ENCODE measurements around the gene AMH. TPM values are rescaled to one million over a fixed set of nuclear protein-coding genes. Genes with fewer than 3 reads are reported as not detected.

The AMH gene
- total RNA-seq, 5 donors from 2014 or later (not counting 1 experiment from before 2014, with no cell fraction given): 2.1 to 13.5 (median 5.3) TPM

DNA sequence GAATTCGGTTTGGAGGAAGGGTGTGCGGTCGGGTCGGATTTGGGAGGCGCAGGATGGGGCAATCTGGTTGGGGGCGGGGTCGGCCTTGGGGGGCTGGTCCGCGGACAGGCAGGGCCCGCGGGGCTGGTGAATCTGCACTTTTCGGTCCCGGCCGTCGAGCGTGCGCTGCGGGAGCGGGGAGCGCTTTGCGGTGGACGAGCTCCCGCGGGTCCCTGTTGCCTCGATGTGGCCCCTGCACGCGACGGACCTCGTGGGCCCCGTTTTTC lies 21.0 kb downstream of the AMH start:
- Mint-ChIP-seq H3K27ac (peak overlapping the region; percentile 88 to 91), H3K9me3 (no peaks in the 10 kb centered on the region), H3K4me1 (peaks cover 44 to 47% (median 47%) of the 10 kb centered on the region in 3 donors), H3K36me3 (peaks cover 12% of the 10 kb centered on the region), H3K27me3 (no peaks in the 10 kb centered on the region), H3K4me3 (peak overlapping the region; percentile 90 to 91 (median 90))
- Histone ChIP-seq H3K27ac (ENCODE audit: low read length) (peak overlapping the region; percentile 85), H3K36me3 (ENCODE audit: control insufficient read depth in 2 of 2, extremely low read depth in 1 of 2, insufficient read depth in 1 of 2, low read length in 1 of 2) (peaks cover 0 to 24% of the 10 kb centered on the region in 2 donors), H3K4me3 (ENCODE audit: control insufficient read depth in 1 of 2, extremely low read depth in 1 of 2, low read length in 1 of 2) (peak overlapping the region; percentile 96 to 99), H3K27me3 (replicated peaks in 1 of 2; ENCODE audit: control insufficient read depth in 2 of 2, extremely low read depth in 1 of 2, insufficient read depth in 2 of 2, low read length in 1 of 2) (no peaks in the 10 kb centered on the region), H3K9me3 (no peaks in the 10 kb centered on the region), H3K4me1 (ENCODE audit: control insufficient read depth in 1 of 2, extremely low read depth in 1 of 2, insufficient read depth in 2 of 2, low read length in 2 of 2) (peaks cover 6 to 50% of the 10 kb centered on the region in 2 experiments)
- ChIA-PET CTCF (no interaction called here), POLR2A (interaction anchor here in 1 of 2 donors (0.6 kb wide), 1 partner anchor 119 kb away, joined by 3 read pairs; the partner anchor contains the start of gene AP3D1)
- peak in 4 of 35 experiments; percentile 29 to 52 (median 38) for DNase-seq
- no peak for ATAC-seq (replicated peaks in 1 of 4)
- under 1% methylated on average over 27 of the region's 30 CpGs for WGBS (ENCODE audit: insufficient coverage)

DNA sequence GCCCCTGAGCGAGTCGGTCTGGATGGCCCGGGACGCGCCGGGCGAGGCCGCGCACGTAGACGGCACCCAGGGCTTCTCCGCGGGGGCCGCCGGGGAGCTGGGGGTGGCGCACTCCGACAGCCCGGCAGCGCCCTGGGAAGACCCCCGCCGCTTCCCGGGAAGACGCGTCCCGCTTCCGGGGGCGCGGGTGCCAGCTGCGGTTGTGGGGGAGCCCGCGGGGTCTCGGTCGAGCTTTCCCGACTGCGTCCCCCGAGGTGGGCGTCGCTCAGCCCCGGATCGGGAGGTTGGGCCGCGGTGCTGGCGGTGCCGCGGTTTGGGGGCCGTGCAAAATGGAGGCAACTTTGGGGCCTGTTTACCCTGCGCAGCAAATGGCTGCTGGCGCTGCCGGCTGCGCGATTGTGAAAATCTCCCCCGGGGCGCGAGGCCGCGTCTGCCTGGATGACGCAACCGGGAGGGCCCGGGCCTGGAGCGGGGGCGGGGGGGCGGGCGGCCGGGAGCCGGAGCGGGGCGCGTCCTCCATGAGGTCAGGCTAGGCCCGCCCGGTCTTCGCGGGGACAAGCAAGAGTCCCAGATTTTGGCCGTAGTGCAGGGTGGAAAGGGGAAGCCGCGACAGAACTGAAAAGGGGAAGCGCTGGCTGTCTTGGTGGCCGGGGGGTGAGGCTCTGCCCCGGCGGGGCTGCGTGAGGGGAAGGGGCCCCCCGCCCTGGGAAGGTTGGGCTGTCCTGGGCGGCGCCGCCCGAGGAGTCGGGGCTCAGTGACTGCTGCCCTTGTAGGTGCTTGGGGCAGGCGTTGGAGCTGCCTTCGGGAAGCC lies 21.5 kb downstream of the AMH start:
- CTCF ChIA-PET: no interaction called here
- H3K27me3 Mint-ChIP-seq: no peaks in the 10 kb centered on the region
- Histone ChIP-seq H3K9me3 (no peaks in the 10 kb centered on the region), H3K4me3 (ENCODE audit: control insufficient read depth in 1 of 2, extremely low read depth in 1 of 2, low read length in 1 of 2) (peak overlapping the region; percentile 96 to 99), H3K4me1 (ENCODE audit: control insufficient read depth in 1 of 2, extremely low read depth in 1 of 2, insufficient read depth in 2 of 2, low read length in 2 of 2) (peaks cover 6 to 55% of the 10 kb centered on the region in 2 experiments), H3K36me3 (ENCODE audit: control insufficient read depth in 2 of 2, extremely low read depth in 1 of 2, insufficient read depth in 1 of 2, low read length in 1 of 2) (peaks cover 0 to 24% of the 10 kb centered on the region in 2 donors), H3K27ac (ENCODE audit: low read length) (peak overlapping the region; percentile 85), H3K27me3 (replicated peaks in 1 of 2; ENCODE audit: control insufficient read depth in 2 of 2, extremely low read depth in 1 of 2, insufficient read depth in 2 of 2, low read length in 1 of 2) (no peaks in the 10 kb centered on the region)
- H3K27ac Mint-ChIP-seq: peak overlapping the region in 1 of 2 donors; percentile 88
- WGBS (ENCODE audit: insufficient coverage): under 1% methylated on average over 84 of the region's 88 CpGs
- peak overlapping the region; percentile 90 to 91 (median 90) for H3K4me3 Mint-ChIP-seq
- peaks cover 14% of the 10 kb centered on the region for H3K36me3 Mint-ChIP-seq
- no peaks in the 10 kb centered on the region for H3K9me3 Mint-ChIP-seq
- H3K4me1 Mint-ChIP-seq: peaks cover 46 to 50% (median 48%) of the 10 kb centered on the region in 3 donors
- peak; percentile 14 to 21 (median 17) for ATAC-seq (replicated peaks in 1 of 4)
- POLR2A ChIA-PET: interaction anchor here in 1 of 2 donors (0.6 kb wide), 1 partner anchor 119 kb away, joined by 3 read pairs; the partner anchor contains the start of gene AP3D1
- peak; percentile 33 to 84 (median 67) for DNase-seq

DNA sequence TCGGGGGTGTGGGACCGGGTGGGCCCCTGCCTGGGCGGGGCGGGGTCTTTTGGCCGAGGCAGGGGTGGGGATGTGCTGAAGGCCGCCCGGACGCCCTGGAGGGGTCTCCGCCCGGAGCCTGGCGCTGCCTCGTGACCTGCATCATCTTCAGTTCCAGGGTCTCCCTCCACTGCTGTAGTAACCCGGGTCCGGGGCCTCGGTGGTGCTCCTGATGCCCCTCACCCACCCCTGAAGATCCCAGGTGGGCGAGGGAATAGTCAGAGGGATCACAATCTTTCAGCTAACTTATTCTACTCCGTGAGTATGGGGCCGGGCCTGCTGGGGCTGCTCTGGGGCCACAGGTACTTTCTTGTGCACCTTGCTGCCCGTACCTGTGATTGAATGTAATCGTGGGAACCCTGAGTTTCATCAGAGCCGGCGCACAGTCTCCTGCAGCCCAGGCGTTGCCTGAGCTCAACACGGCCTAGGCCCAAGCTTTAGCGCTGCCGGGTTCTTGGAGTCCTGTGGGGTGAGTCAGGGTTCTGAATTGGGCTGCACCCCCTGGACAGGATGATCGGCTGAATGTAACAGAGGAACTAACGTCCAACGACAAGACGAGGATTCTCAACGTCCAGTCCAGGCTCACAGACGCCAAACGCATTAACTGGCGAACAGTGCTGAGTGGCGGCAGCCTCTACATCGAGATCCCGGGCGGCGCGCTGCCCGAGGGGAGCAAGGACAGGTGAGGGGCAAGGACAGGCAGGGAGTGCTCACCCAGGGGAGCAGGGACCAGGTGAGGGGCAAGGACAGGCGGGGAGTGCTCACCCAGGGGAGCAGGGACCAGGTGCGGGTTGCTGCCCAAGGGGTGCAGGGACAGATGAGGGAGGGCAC lies 22.3 kb downstream of the AMH start:
- H3K27ac Mint-ChIP-seq: peak overlapping the region; percentile 89 to 95
- 38% methylated on average over 26 of the region's 43 CpGs for WGBS (ENCODE audit: insufficient coverage)
- Histone ChIP-seq H3K9me3 (no peaks in the 10 kb centered on the region), H3K4me3 (ENCODE audit: control insufficient read depth in 1 of 2, extremely low read depth in 1 of 2, low read length in 1 of 2) (peak overlapping the region; percentile 96 to 99), H3K36me3 (ENCODE audit: control insufficient read depth in 2 of 2, extremely low read depth in 1 of 2, insufficient read depth in 1 of 2, low read length in 1 of 2) (peaks cover 0 to 26% of the 10 kb centered on the region in 2 donors), H3K27ac (ENCODE audit: low read length) (peak overlapping the region; percentile 85), H3K4me1 (ENCODE audit: control insufficient read depth in 1 of 2, extremely low read depth in 1 of 2, insufficient read depth in 2 of 2, low read length in 2 of 2) (peaks cover 6 to 53% of the 10 kb centered on the region in 2 experiments), H3K27me3 (replicated peaks in 1 of 2; ENCODE audit: control insufficient read depth in 2 of 2, extremely low read depth in 1 of 2, insufficient read depth in 2 of 2, low read length in 1 of 2) (no peaks in the 10 kb centered on the region)
- ATAC-seq (replicated peaks in 1 of 4) (no peak), DNase-seq (peak in 2 of 35 experiments; percentile 36 to 47)
- ChIA-PET CTCF (interaction anchor here (0.7 to 1.4 kb wide), 4 partner anchors 13 to 1012 kb away, joined by 3 to 7 read pairs (median 4); partner anchors contain the start of gene PLEKHJ1 (in 1 of the 2)), POLR2A (interaction anchor here (0.6 to 0.8 kb wide), 2 partner anchors 32 to 204 kb away, joined by 3 to 6 read pairs; partner anchors contain the start of gene GADD45B (in 1 of the 2))
- peaks cover 42 to 46% (median 44%) of the 10 kb centered on the region in 3 donors for H3K4me1 Mint-ChIP-seq
- H3K9me3 Mint-ChIP-seq: no peaks in the 10 kb centered on the region
- peaks cover 14% of the 10 kb centered on the region for H3K36me3 Mint-ChIP-seq
- H3K27me3 Mint-ChIP-seq: no peaks in the 10 kb centered on the region
- peak overlapping the region; percentile 89 to 91 (median 90) for H3K4me3 Mint-ChIP-seq

DNA sequence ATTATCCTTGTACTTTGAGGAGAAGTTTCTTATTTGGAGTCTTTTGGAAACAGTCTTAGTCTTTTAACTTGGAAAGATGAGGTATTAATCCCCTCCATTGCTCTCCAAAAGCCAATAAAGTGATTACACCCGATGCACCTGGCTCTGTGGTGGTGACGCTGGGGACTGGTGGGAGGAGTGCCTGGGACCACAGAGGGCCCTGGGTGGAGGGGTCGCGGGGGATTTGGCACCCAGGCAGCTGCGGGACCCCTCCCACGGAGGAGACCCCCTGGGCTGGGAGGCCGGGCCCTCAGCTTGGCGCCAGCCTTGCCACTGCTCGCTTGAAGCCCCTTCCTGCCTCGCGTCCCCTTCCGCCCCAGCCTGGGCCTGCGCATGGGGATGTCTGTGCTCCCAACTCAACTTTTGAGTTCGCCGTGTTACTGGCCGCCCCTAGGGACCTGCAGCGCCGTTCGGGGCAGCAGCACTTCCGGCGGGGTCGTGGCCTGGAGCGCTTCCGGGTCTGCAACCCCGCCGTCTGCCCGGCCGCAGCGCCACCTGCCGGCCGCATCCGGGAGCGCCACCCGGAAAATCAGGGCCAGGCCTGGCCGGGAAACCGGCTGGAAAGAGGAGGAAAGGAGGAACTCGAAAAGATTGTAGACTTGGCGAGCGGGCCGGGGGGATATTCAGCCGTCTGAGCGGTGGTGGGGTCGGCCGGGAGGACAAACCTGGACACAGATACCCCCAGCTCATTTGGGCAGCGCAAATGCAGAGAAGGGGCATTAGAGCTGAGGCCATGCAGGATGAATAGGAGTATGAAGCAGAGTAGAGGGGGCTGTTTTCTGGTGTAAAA lies 24.4 kb downstream of the AMH start:
- H3K4me1 ChIP-seq (ENCODE audit: control insufficient read depth in 1 of 2, extremely low read depth in 1 of 2, insufficient read depth in 2 of 2, low read length in 2 of 2): peaks cover 3 to 48% of the 10 kb centered on the region in 2 experiments
- Mint-ChIP-seq H3K27me3 (no peaks in the 10 kb centered on the region), H3K27ac (peak overlapping the region; percentile 81 to 89), H3K4me3 (peak overlapping the region; percentile 43 to 90 (median 69)), H3K9me3 (no peaks in the 10 kb centered on the region), H3K36me3 (peaks cover 17% of the 10 kb centered on the region), H3K4me1 (peaks cover 37 to 39% (median 38%) of the 10 kb centered on the region in 3 donors)
- CTCF ChIA-PET: interaction anchor here (0.5 to 1.7 kb wide), 4 partner anchors 14 to 627 kb away, joined by 4 to 7 read pairs (median 4); partner anchors contain the start of gene ZNF57 (in 1 of the 2)
- POLR2A ChIA-PET: no interaction called here
- ATAC-seq (replicated peaks in 1 of 4): peak in 3 of 4 experiments; percentile 7 to 25 (median 17)
- no peaks in the 10 kb centered on the region for H3K27me3 ChIP-seq (replicated peaks in 1 of 2; ENCODE audit: control insufficient read depth in 2 of 2, extremely low read depth in 1 of 2, insufficient read depth in 2 of 2, low read length in 1 of 2)
- H3K36me3 ChIP-seq (ENCODE audit: control insufficient read depth in 2 of 2, extremely low read depth in 1 of 2, insufficient read depth in 1 of 2, low read length in 1 of 2): peaks cover 0 to 30% of the 10 kb centered on the region in 2 donors
- peak; percentile 54 to 86 (median 69) for DNase-seq
- H3K4me3 ChIP-seq (ENCODE audit: control insufficient read depth in 1 of 2, extremely low read depth in 1 of 2, low read length in 1 of 2): peak overlapping the region; percentile 15 to 42
- WGBS (ENCODE audit: insufficient coverage): 6% methylated on average over 42 of the region's 45 CpGs
- H3K9me3 ChIP-seq: no peaks in the 10 kb centered on the region
- peak overlapping the region; percentile 86 for H3K27ac ChIP-seq (ENCODE audit: low read length)

DNA sequence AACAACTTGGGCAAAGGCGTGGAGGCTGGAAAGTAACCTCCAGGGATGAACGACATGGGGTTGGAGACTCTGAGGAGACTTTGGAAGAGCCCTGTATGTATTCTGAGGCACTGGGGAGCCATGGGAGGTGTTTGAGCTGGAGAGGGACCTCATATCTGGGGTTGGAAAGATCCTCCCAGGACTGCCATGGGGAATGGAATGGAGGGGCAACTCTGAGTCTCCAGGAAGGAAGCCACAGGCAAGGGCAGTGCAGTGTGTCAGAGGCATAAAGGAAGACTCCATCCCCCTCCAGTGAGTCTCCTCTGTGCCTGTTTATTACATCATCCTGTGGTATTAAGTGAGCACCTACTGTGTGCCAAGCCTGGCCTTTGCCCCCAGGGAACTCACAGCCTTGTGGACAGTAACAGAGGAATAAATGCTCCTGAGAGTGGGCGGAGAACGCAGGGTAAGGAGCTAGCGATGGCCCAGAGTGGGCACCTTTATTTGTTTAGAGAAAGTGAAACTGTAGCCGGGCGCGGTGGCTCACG lies 25.1 kb downstream of the AMH start:
- Mint-ChIP-seq H3K4me1 (peaks cover 36 to 38% (median 36%) of the 10 kb centered on the region in 3 donors), H3K36me3 (peaks cover 17% of the 10 kb centered on the region), H3K4me3 (peak overlapping the region; percentile 43 to 90 (median 69)), H3K27me3 (no peaks in the 10 kb centered on the region), H3K9me3 (no peaks in the 10 kb centered on the region), H3K27ac (peak overlapping the region; percentile 81 to 87)
- ChIA-PET CTCF (interaction anchor here (0.5 to 1.7 kb wide), 4 partner anchors 15 to 823 kb away, joined by 4 to 7 read pairs (median 4); partner anchors contain the start of gene ZNF57 (in 1 of the 2)), POLR2A (interaction anchor here (0.6 to 0.7 kb wide), 3 partner anchors 8 to 36 kb away, joined by 3 to 14 read pairs (median 3); no protein-coding TSS in a partner anchor)
- Histone ChIP-seq H3K27me3 (replicated peaks in 1 of 2; ENCODE audit: control insufficient read depth in 2 of 2, extremely low read depth in 1 of 2, insufficient read depth in 2 of 2, low read length in 1 of 2) (no peaks in the 10 kb centered on the region), H3K27ac (ENCODE audit: low read length) (peak overlapping the region; percentile 86), H3K9me3 (no peaks in the 10 kb centered on the region), H3K36me3 (ENCODE audit: control insufficient read depth in 2 of 2, extremely low read depth in 1 of 2, insufficient read depth in 1 of 2, low read length in 1 of 2) (peaks cover 0 to 30% of the 10 kb centered on the region in 2 donors), H3K4me1 (ENCODE audit: control insufficient read depth in 1 of 2, extremely low read depth in 1 of 2, insufficient read depth in 2 of 2, low read length in 2 of 2) (peaks cover 2 to 46% of the 10 kb centered on the region in 2 experiments), H3K4me3 (ENCODE audit: control insufficient read depth in 1 of 2, extremely low read depth in 1 of 2, low read length in 1 of 2) (no peak overlapping the region)
- DNase-seq: peak in 1 of 35 experiments; percentile 25
- 82% methylated on average over 6 of the region's 9 CpGs for WGBS (ENCODE audit: insufficient coverage)
- no peak for ATAC-seq (replicated peaks in 1 of 4)
